GM06990 (cell line): ENCODE measurements around the gene MEF2D.

Experiments used
- DNase-seq: peaks from one replicate; pipeline ENCODE4 v3.0.0-alpha.2; 2011; ENCODE audit not compliant: insufficient read length; ENCODE audit errors: extremely low read depth
- H3K27me3 ChIP-seq: replicated peaks from 2 replicates; pipeline ENCODE4 v1.6.0; 2011; ENCODE audit warnings: low read length; ENCODE audit not compliant: control insufficient read depth, insufficient read depth
- H3K36me3 ChIP-seq: 2 replicates; pipeline ENCODE4 v1.5.1; 2011; ENCODE audit warnings: low read length; ENCODE audit not compliant: control insufficient read depth, insufficient read depth
- H3K4me3 ChIP-seq: replicated peaks from 2 replicates; pipeline ENCODE4 v1.5.1; 2011; ENCODE audit warnings: low read depth, mild to moderate bottlenecking, control low read depth, low read length
- TF ChIP-seq, protein P1 (sequence below): IDR thresholded peaks from 2 replicates; pipeline ENCODE4 v1.5.1; 2011; ENCODE audit warnings: low read length, control low read depth, mild to moderate bottlenecking, inconsistent platforms; ENCODE audit not compliant: insufficient read depth, poor library complexity, severe bottlenecking

The MEF2D gene

DNA sequence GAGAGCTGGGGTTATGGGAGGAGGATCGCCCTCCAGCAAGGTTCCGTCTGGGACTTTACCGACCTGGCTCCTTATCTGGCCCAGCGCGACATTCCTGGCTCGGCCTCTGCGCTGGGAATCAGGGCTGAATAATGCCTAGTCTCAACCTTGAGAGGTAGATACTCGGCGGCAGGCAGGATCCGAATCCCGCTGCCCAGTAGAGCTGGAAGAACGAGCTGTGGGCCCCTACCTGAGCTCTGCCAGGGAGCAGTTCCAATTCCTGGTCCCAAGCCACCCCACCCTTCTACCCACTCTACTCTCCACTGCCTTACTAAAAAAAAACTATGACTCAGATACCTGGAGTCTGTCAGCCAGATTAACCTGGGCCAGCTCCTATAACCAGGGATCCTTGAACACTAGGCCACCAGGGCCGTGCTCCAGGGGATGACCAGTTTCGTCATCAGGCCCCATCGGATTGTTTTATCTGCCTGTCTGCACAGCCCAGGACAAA, 77.9 kb downstream of the MEF2D start:
- Histone ChIP-seq H3K36me3 (no peaks in the 10 kb centered on the region; the same call in 1 of the 2 replicates), H3K27me3 (no peaks in the 10 kb centered on the region; the same call in 1 of the 2 replicates), H3K4me3 (no peak overlapping the region)
- TF ChIP-seq, protein P1, sequence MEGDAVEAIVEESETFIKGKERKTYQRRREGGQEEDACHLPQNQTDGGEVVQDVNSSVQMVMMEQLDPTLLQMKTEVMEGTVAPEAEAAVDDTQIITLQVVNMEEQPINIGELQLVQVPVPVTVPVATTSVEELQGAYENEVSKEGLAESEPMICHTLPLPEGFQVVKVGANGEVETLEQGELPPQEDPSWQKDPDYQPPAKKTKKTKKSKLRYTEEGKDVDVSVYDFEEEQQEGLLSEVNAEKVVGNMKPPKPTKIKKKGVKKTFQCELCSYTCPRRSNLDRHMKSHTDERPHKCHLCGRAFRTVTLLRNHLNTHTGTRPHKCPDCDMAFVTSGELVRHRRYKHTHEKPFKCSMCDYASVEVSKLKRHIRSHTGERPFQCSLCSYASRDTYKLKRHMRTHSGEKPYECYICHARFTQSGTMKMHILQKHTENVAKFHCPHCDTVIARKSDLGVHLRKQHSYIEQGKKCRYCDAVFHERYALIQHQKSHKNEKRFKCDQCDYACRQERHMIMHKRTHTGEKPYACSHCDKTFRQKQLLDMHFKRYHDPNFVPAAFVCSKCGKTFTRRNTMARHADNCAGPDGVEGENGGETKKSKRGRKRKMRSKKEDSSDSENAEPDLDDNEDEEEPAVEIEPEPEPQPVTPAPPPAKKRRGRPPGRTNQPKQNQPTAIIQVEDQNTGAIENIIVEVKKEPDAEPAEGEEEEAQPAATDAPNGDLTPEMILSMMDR = no peak
- DNase-seq = no peak

DNA sequence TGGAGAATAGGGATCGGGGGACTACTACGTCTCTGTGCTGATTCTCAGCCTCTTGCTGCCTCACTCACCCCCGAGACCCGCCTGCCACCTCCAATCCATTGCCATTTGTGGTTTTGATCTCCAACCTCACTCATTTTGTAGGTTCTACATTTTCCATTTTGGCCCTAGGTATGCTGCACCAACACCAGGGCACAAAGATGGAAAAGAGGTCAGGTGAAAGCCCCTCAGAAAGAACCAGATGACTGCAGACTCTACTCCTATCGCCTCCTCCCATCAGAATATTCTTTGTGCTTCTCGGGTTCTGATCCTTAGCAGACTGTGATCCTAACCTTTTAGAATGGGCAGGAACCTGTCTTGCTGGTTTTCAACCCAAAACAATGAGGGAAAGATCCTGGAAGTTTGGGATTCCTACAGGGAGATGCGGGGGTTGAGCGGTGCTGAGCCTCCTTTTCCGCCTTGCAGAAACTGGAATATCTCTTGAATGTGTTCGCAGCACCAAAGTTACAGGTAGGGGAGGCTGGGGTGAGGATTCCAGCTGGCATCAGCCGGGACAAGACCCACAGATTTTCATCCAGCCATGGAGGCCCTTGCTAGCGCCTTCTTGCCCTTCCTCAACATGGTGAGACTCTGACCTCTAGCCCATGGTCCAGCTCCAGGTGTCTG, 78.5 kb downstream of the MEF2D start:
- no peak for DNase-seq
- peak overlapping the region; percentile 47 for H3K4me3 ChIP-seq
- no peaks in the 10 kb centered on the region; the same call in 1 of the 2 replicates for H3K27me3 ChIP-seq
- no peaks in the 10 kb centered on the region; the same call in 1 of the 2 replicates for H3K36me3 ChIP-seq
- TF ChIP-seq, protein P1 = no peak

DNA sequence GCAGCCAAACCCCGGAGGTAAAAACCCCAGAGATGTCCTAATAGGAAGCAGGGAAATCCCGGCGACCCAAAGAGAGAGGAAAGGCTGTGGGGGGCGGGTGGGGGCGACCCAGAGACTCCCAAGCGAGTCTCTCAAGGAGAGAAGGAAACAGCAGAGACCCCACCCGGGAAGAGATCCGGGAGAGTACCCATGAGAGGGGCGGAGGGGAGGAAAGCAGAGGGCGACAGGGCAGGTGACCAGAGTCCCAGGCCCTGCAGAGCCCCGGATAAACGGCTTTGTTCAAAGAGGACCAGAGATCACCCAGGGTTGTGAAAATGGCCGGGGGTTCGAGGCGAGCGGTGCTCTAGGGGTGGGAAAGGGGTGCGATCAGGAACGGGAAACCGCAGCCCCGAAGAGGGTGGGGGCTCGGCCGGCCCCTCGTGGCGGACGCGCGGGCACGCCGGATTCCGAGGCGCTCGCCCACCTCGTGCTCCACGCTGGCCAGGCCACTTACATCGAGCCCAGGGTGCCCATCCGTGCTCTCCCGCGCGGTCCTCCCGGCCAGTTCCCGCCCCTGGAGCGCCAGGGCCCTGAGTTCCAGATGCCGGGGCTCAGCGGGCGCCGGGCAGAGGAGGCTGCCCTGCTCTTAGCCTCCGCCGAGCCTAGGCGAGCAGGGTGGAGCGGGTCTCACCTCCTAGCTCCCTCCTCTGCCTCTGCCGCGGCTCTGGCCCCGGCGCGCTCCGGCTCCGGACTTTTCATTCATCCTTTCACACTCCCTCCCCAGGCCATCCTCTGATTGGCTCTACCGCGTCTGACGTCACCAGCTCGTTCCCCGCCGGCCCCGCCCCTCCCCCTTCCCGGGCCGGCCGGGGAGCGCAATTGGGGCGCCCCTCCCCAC, 79.3 kb downstream of the MEF2D start:
- DNase-seq = peak; percentile 88
- TF ChIP-seq, protein P1 = no peak
- Histone ChIP-seq H3K36me3 (no peaks in the 10 kb centered on the region; the same call in 1 of the 2 replicates), H3K4me3 (peak overlapping the region; percentile 71), H3K27me3 (no peaks in the 10 kb centered on the region; the same call in 1 of the 2 replicates)

DNA sequence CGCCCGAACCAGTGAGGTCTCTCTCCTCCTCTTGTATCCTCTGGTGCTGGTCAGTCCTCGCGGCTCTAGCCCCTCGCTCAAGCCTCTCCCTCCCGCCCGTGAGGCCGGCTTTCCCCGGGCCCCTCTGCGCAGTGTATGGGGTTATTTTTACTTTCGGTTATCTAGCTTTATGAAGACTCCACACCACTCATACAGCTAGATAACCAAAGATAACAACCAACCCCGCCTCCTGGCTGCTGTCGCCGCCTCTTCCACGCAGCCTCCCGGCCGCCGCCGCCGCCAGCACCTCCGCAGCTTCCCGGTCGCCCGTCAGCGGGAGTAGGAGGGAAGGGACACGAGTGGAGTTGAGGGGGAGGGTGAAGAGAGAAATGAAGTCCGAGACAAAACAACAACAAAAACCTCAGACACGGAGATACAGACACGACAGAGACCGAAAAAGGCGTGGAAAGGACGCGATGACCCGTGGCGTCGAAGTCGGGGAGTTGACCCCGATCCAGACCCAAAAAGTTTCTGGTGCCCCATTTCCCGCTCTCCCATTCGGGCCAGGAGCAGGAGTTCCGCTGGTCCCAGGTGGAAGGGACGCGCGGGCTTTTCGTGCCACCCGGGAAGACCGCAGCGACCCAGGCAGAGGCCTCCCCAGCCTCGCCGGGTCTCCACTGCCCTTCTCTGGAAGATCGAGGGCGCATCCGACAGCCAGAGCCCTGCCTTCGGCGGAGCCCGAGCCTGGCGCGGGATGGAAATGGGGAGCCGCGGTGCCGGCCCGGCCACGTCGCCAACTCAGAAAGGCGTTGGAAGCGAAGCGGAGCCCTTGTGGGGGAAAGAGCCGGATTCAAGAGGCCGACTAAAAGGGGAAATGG, 80.1 kb downstream of the MEF2D start:
- Histone ChIP-seq H3K27me3 (no peaks in the 10 kb centered on the region), H3K36me3 (no peaks in the 10 kb centered on the region; the same call in 1 of the 2 replicates), H3K4me3 (peak overlapping the region; percentile 71)
- peak; percentile 61 for DNase-seq
- TF ChIP-seq, protein P1 = no peak

DNA sequence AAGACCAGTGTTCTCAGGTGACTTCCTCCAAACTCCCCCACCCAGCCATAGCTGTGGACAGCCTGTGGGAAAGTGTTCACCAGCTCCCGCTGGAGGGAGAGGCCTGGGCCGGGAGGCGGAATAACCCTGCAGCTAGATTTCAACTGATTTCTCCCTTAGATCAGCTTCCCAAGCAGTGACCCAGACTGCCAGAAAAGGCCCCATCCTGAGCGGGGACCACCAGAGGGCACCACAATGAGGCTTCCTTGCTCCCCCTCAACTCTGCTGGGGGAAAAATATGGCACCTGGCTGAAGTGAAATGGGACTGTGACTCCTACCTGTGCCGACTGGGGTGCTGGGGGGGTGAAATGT, 80.7 kb downstream of the MEF2D start:
- no peak for DNase-seq
- no peaks in the 10 kb centered on the region; the same call in 1 of the 2 replicates for H3K36me3 ChIP-seq
- H3K4me3 ChIP-seq = peak overlapping the region; percentile 71
- H3K27me3 ChIP-seq = no peaks in the 10 kb centered on the region
- TF ChIP-seq, protein P1 = peak; percentile 69
